ENCODE data around the gene IFI30. TPM values are rescaled to one million over a fixed set of nuclear protein-coding genes. Genes with fewer than 3 reads are reported as not detected.
A peak's percentile ranks its signal among the peaks of the same experiment; 100 is the strongest.

The IFI30 gene
- total and polyA plus RNA-seq, 5 donors, result 10.1 to 47.4 (median 34.4) TPM

GRCh38 chr19:18137657-18138339 lies 35.8 kb upstream of the IFI30 start:
- WGBS, result 95% methylated on average over 9 of the region's 9 CpGs
- Histone ChIP-seq H3K27me3 (ENCODE audit: control insufficient read depth, insufficient read depth) (no peaks in the 10 kb centered on the region), H3K27ac (ENCODE audit: low read length) (no peak overlapping the region), H3K4me3 (ENCODE audit: low read length) (no peak overlapping the region), H3K4me1 (ENCODE audit: control insufficient read depth, insufficient read depth, low read length) (no peaks in the 10 kb centered on the region), H3K9me3 (ENCODE audit: control insufficient read depth, low read length) (no peaks in the 10 kb centered on the region)
- intact Hi-C loops (cut with DNase I), result no loop called here
- no peak for DNase-seq
- ATAC-seq, result peak in 1 of 2 donors; percentile 22

- Histone ChIP-seq H3K27me3 (ENCODE audit: control insufficient read depth, insufficient read depth) (no peaks in the 10 kb centered on the region), H3K9me3 (ENCODE audit: control insufficient read depth, low read length) (no peaks in the 10 kb centered on the region), H3K4me3 (ENCODE audit: low read length) (no peak overlapping the region), H3K27ac (ENCODE audit: low read length) (no peak overlapping the region), H3K4me1 (ENCODE audit: control insufficient read depth, insufficient read depth, low read length) (no peaks in the 10 kb centered on the region)
- WGBS, result 100% methylated on average over 1 of the region's 1 CpG
- DNase-seq, result no peak
- ATAC-seq, result no peak
- intact Hi-C loops (cut with DNase I), result no loop called here
Measured at GRCh38 chr19:18140473-18140872, 33.1 kb upstream of the IFI30 start.

GRCh38 chr19:18141031-18141430 lies 32.6 kb upstream of the IFI30 start:
- no peaks in the 10 kb centered on the region for H3K9me3 ChIP-seq (ENCODE audit: control insufficient read depth, low read length)
- no peak overlapping the region for H3K4me3 ChIP-seq (ENCODE audit: low read length)
- no peak for DNase-seq
- 95% methylated on average over 6 of the region's 6 CpGs for WGBS
- no peak for ATAC-seq
- H3K27me3 ChIP-seq (ENCODE audit: control insufficient read depth, insufficient read depth), result no peaks in the 10 kb centered on the region
- no peaks in the 10 kb centered on the region for H3K4me1 ChIP-seq (ENCODE audit: control insufficient read depth, insufficient read depth, low read length)
- intact Hi-C loops (cut with DNase I), result no loop called here
- no peak overlapping the region for H3K27ac ChIP-seq (ENCODE audit: low read length)

- intact Hi-C loops (cut with DNase I), result no loop called here
- H3K4me3 ChIP-seq (ENCODE audit: low read length), result no peak overlapping the region
- no peaks in the 10 kb centered on the region for H3K9me3 ChIP-seq (ENCODE audit: control insufficient read depth, low read length)
- no peaks in the 10 kb centered on the region for H3K4me1 ChIP-seq (ENCODE audit: control insufficient read depth, insufficient read depth, low read length)
- DNase-seq, result no peak
- ATAC-seq, result no peak
- 94% methylated on average over 3 of the region's 3 CpGs for WGBS
- no peak overlapping the region for H3K27ac ChIP-seq (ENCODE audit: low read length)
- no peaks in the 10 kb centered on the region for H3K27me3 ChIP-seq (ENCODE audit: control insufficient read depth, insufficient read depth)
Measured at GRCh38 chr19:18143902-18144301, 29.7 kb upstream of the IFI30 start.

- WGBS, result 94% methylated on average over 16 of the region's 16 CpGs
- ATAC-seq (no peak), DNase-seq (no peak)
- Histone ChIP-seq H3K4me1 (ENCODE audit: control insufficient read depth, insufficient read depth, low read length) (no peaks in the 10 kb centered on the region), H3K27me3 (ENCODE audit: control insufficient read depth, insufficient read depth) (no peaks in the 10 kb centered on the region), H3K27ac (ENCODE audit: low read length) (no peak overlapping the region), H3K4me3 (ENCODE audit: low read length) (no peak overlapping the region), H3K9me3 (ENCODE audit: control insufficient read depth, low read length) (no peaks in the 10 kb centered on the region)
- intact Hi-C loops (cut with DNase I), result no loop called here
Measured at GRCh38 chr19:18144361-18144760, 29.3 kb upstream of the IFI30 start.

- 97% methylated on average over 28 of the region's 28 CpGs for WGBS
- no peaks in the 10 kb centered on the region for H3K9me3 ChIP-seq (ENCODE audit: control insufficient read depth, low read length)
- intact Hi-C loops (cut with DNase I), result no loop called here
- DNase-seq (no peak), ATAC-seq (no peak)
- H3K4me3 ChIP-seq (ENCODE audit: low read length), result no peak overlapping the region
- no peaks in the 10 kb centered on the region for H3K4me1 ChIP-seq (ENCODE audit: control insufficient read depth, insufficient read depth, low read length)
- no peak overlapping the region for H3K27ac ChIP-seq (ENCODE audit: low read length)
- H3K27me3 ChIP-seq (ENCODE audit: control insufficient read depth, insufficient read depth), result no peaks in the 10 kb centered on the region
Measured at GRCh38 chr19:18144906-18145305, 28.7 kb upstream of the IFI30 start.

- DNase-seq, result no peak
- intact Hi-C loops (cut with DNase I), result no loop called here
- Histone ChIP-seq H3K9me3 (ENCODE audit: control insufficient read depth, low read length) (no peaks in the 10 kb centered on the region), H3K4me3 (ENCODE audit: low read length) (no peak overlapping the region), H3K27me3 (ENCODE audit: control insufficient read depth, insufficient read depth) (no peaks in the 10 kb centered on the region), H3K4me1 (ENCODE audit: control insufficient read depth, insufficient read depth, low read length) (no peaks in the 10 kb centered on the region), H3K27ac (ENCODE audit: low read length) (no peak overlapping the region)
- no peak for ATAC-seq
- WGBS, result 96% methylated on average over 19 of the region's 19 CpGs
Measured at GRCh38 chr19:18145391-18145999, 28.1 kb upstream of the IFI30 start.

- no peak overlapping the region for H3K27ac ChIP-seq (ENCODE audit: low read length)
- ATAC-seq (no peak), DNase-seq (peak in 1 of 3 donors; percentile 20)
- intact Hi-C loops (cut with DNase I), result no loop called here
- no peaks in the 10 kb centered on the region for H3K9me3 ChIP-seq (ENCODE audit: control insufficient read depth, low read length)
- H3K4me1 ChIP-seq (ENCODE audit: control insufficient read depth, insufficient read depth, low read length), result no peaks in the 10 kb centered on the region
- WGBS, result 93% methylated on average over 13 of the region's 13 CpGs
- H3K27me3 ChIP-seq (ENCODE audit: control insufficient read depth, insufficient read depth), result no peaks in the 10 kb centered on the region
- no peak overlapping the region for H3K4me3 ChIP-seq (ENCODE audit: low read length)
Measured at GRCh38 chr19:18147396-18147795, 26.2 kb upstream of the IFI30 start.

GRCh38 chr19:18149596-18149975 lies 24.0 kb upstream of the IFI30 start:
- DNase-seq, result no peak
- WGBS, result 88% methylated on average over 16 of the region's 16 CpGs
- Histone ChIP-seq H3K27ac (ENCODE audit: low read length) (no peak overlapping the region), H3K4me3 (ENCODE audit: low read length) (no peak overlapping the region), H3K9me3 (ENCODE audit: control insufficient read depth, low read length) (no peaks in the 10 kb centered on the region), H3K27me3 (ENCODE audit: control insufficient read depth, insufficient read depth) (no peaks in the 10 kb centered on the region), H3K4me1 (ENCODE audit: control insufficient read depth, insufficient read depth, low read length) (peaks cover 6% of the 10 kb centered on the region)
- intact Hi-C loops (cut with DNase I), result no loop called here
- ATAC-seq, result no peak

GRCh38 chr19:18150776-18151624 lies 22.6 kb upstream of the IFI30 start:
- no peak for ATAC-seq

GRCh38 chr19:18152442-18152816 lies 21.2 kb upstream of the IFI30 start:
- H3K27me3 ChIP-seq (ENCODE audit: control insufficient read depth, insufficient read depth), result no peaks in the 10 kb centered on the region
- peaks cover 11% of the 10 kb centered on the region for H3K4me1 ChIP-seq (ENCODE audit: control insufficient read depth, insufficient read depth, low read length)
- ATAC-seq (peak; percentile 69 to 71), DNase-seq (peak; percentile 96 to 99 (median 98))
- H3K9me3 ChIP-seq (ENCODE audit: control insufficient read depth, low read length), result no peaks in the 10 kb centered on the region
- intact Hi-C loops (cut with DNase I), result loop anchor here in 2 of 4 donors (5.0 kb wide), 1 partner anchor 35 kb away; no protein-coding TSS in a partner anchor
- H3K4me3 ChIP-seq (ENCODE audit: low read length), result peak overlapping the region; percentile 84
- peak overlapping the region; percentile 99 for H3K27ac ChIP-seq (ENCODE audit: low read length)
- under 1% methylated on average over 22 of the region's 22 CpGs for WGBS

More at GRCh38 chr19:18150776-18151624, 22.6 kb upstream of the IFI30 start:
- intact Hi-C loops (cut with DNase I), result loop anchor here in 2 of 4 donors (5.0 kb wide), 1 partner anchor 34 kb away; no protein-coding TSS in a partner anchor
- 85% methylated on average over 18 of the region's 18 CpGs for WGBS
- no peak overlapping the region for H3K27ac ChIP-seq (ENCODE audit: low read length)
- H3K4me3 ChIP-seq (ENCODE audit: low read length), result no peak overlapping the region
- no peaks in the 10 kb centered on the region for H3K9me3 ChIP-seq (ENCODE audit: control insufficient read depth, low read length)
- peaks cover 6% of the 10 kb centered on the region for H3K4me1 ChIP-seq (ENCODE audit: control insufficient read depth, insufficient read depth, low read length)
- no peaks in the 10 kb centered on the region for H3K27me3 ChIP-seq (ENCODE audit: control insufficient read depth, insufficient read depth)
- DNase-seq, result peak in 1 of 3 donors; percentile 50
